H1 (cell line): Measurements from ENCODE around the gene GNAT2. TPM values are rescaled to one million over a fixed set of nuclear protein-coding genes. Genes with fewer than 3 reads are reported as not detected.

Source experiments
- TAF7 ChIP-seq: optimal IDR thresholded peaks from 2 replicates; pipeline ENCODE3; 2011; ENCODE audit warnings: low read depth, mild to moderate bottlenecking, inconsistent platforms, low read length, moderate library complexity, borderline replicate concordance
- polyA plus RNA-seq, 7 experiments: library from polyadenylated mRNA; depleted of rRNA in 3 of 7; stranded (reverse) in 5 of 7; unstranded in 2 of 7; fragments of >200 nt in 5 of 7; fragments of 200-250 nt in 2 of 7; gene quantifications; 1 replicate in 5 of 7; 2 replicates in 1 of 7; 4 replicates in 1 of 7; pipeline versions ENCODE4 v1.2.1 to v1.2.3, GENCODE V29; 2011 to 2013; ENCODE audit warnings: missing spikeins in 2 of 7, mixed read lengths in 2 of 7
- total RNA-seq: library from RNA; stranded (reverse); fragmentation: NEBNext Ultra II Directional; extraction: Animal tissue kit (Norgen Biotek cat#: 25700); gene quantifications from 2 replicates; pipeline ENCODE4 v1.2.1, GENCODE V29; 2021

The GNAT2 gene
- total and polyA plus RNA-seq, 2 of the 8 experiments (the other 6 are each of a cell fraction or from before 2014, with no cell fraction given) = 0.05 TPM; not detected in 1

- no peak for TF ChIP-seq TAF7
Measured at GRCh38 chr1:109623601-109624161, 4.3 kb upstream of the GNAT2 start (continued).
